Activated CD8-positive, alpha-beta T cell treated with anti-CD3 and anti-CD28 coated beads for 36 hours (primary cell): ENCODE results near the gene CACNG6. TPM values are rescaled to one million over a fixed set of nuclear protein-coding genes. Genes with fewer than 3 reads are reported as not detected.

ENCODE experiments used
- ATAC-seq: fragments of 200-7000 bp; cut with Tn5 transposase; one replicate; pipeline ENCODE4 v1.10.0; 2021; ENCODE audit warnings: mild to moderate bottlenecking, moderate library complexity
- CTCF ChIA-PET: fragments of 350-600 bp; sonication (Branson Sonifier 250); formaldehyde crosslinking; loops from one replicate; lab custom pipeline; 2021; ENCODE audit warnings: antibody characterized with exemption; lab: Charles Lee
- POLR2A ChIA-PET: fragments of 350-600 bp; sonication (Branson Sonifier 250); formaldehyde crosslinking; loops from one replicate; lab custom pipeline; 2021; ENCODE audit warnings: antibody characterized with exemption; lab: Charles Lee
- DNase-seq: peaks from one replicate; pipeline ENCODE4 v3.0.0-alpha.2; 2020
- H3K27ac Mint-ChIP-seq: one replicate; pipeline ENCODE4 v1.8.0; 2021; ENCODE audit warnings: mild to moderate bottlenecking, mixed read lengths
- H3K27me3 Mint-ChIP-seq: one replicate; pipeline ENCODE4 v1.8.0; 2021; ENCODE audit warnings: mixed read lengths
- H3K36me3 Mint-ChIP-seq: one replicate; pipeline ENCODE4 v1.8.0; 2021; ENCODE audit warnings: low read depth, mixed read lengths
- H3K4me1 Mint-ChIP-seq: one replicate; pipeline ENCODE4 v1.8.0; 2021; ENCODE audit warnings: low read depth, mixed read lengths
- H3K4me3 Mint-ChIP-seq: one replicate; pipeline ENCODE4 v1.8.0; 2021; ENCODE audit warnings: mild to moderate bottlenecking, moderate library complexity, mixed read lengths
- H3K9me3 Mint-ChIP-seq: one replicate; pipeline ENCODE4 v1.8.0; 2021; ENCODE audit warnings: mixed read lengths
- intact Hi-C: fragments of 100-400 bp; cut with micrococcal nuclease; formaldehyde crosslinking; loops from one replicate; pipeline ENCODE4 v1.10.0; 2022
- total RNA-seq, 2 experiments: library from RNA; stranded (reverse); gene quantifications; one replicate each; pipeline ENCODE4 v1.2.3, GENCODE V29; 2021
- TF ChIP-seq, protein P1 (sequence below): fragments of 200-600 bp; IDR thresholded peaks from one replicate; pipeline ENCODE4 v1.8.0; 2022; ENCODE audit warnings: antibody characterized with exemption, mild to moderate bottlenecking

Gene CACNG6
- total RNA-seq, 2 experiments from 2014 or later = not detected

DNA sequence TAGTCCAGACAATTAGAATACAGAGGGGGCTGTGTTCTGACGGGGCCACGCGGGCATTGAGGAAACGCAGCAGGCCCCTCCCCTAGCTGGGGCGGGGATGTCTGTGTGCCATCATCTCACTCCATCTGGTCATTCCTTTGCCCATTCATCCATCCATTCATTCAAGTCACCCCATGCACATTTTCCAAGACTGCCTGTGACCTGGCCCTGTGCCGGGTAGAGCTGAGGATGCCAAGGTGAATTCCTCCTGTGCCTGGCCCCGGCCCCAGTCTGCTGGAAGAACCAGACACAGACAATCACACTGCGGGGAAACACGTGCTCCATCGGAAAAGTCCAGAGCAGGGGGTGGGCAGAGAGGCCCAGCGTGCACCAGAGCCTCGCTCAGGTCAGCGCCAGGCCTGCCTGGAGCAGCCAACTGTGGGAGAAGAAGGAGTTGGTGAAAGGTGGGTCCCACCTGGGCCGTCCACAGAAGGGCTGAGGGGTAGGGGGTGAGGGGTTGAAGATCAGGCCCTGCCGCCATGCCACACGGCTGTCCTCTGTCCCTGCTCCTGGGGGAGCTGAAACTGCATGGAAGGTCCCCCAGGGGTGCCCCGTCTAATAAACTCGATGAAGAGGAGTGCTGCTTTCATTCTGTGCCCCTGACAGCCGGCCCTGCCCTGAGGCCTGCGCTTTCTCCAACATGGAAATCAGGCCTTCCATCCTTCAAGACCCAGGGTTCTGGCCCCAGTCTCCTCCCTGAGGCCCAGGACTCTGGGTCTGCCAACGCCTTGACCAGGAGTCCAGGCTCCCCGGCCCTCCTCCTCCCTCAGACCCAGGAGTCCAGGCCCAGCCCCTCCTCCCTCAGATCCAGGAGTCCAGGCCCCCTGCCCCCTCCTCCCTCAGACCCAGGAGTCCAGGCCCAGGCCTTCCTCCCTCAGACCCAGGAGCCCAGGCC is 1.6 kb upstream of the CACNG6 start:
- ATAC-seq = no peak
- peaks cover 3% of the 10 kb centered on the region for H3K4me1 Mint-ChIP-seq
- no peak for DNase-seq
- TF ChIP-seq, protein P1, sequence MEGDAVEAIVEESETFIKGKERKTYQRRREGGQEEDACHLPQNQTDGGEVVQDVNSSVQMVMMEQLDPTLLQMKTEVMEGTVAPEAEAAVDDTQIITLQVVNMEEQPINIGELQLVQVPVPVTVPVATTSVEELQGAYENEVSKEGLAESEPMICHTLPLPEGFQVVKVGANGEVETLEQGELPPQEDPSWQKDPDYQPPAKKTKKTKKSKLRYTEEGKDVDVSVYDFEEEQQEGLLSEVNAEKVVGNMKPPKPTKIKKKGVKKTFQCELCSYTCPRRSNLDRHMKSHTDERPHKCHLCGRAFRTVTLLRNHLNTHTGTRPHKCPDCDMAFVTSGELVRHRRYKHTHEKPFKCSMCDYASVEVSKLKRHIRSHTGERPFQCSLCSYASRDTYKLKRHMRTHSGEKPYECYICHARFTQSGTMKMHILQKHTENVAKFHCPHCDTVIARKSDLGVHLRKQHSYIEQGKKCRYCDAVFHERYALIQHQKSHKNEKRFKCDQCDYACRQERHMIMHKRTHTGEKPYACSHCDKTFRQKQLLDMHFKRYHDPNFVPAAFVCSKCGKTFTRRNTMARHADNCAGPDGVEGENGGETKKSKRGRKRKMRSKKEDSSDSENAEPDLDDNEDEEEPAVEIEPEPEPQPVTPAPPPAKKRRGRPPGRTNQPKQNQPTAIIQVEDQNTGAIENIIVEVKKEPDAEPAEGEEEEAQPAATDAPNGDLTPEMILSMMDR = no peak
- no peaks in the 10 kb centered on the region for H3K9me3 Mint-ChIP-seq
- ChIA-PET CTCF (no interaction called here), POLR2A (no interaction called here)
- intact Hi-C loops = no loop called here
- no peak overlapping the region for H3K27ac Mint-ChIP-seq
- H3K36me3 Mint-ChIP-seq = no peaks in the 10 kb centered on the region
- no peak overlapping the region for H3K4me3 Mint-ChIP-seq
- H3K27me3 Mint-ChIP-seq = peaks cover 29% of the 10 kb centered on the region

DNA sequence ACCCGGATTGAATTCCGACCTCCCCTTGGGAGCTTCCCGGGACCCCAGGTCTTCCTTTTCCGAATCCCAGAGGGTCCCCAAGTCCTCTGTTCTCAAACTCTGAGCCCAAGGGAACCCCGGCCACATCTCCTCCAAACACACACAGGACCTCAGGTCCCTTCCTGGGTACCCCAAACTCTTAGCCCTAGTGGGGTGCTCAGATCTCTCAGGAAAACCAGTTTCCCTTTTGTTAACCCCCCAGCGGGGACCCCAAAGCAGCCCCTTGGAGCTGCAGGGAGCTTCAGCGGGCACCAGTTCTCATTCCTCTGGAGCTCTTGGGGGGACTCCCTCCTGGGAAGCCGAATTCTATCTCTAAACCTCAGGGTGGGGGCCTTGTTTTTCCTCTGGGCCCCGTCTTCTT is 774 bp downstream of the CACNG6 start:
- TF ChIP-seq, protein P1 = no peak
- intact Hi-C loops = no loop called here

DNA sequence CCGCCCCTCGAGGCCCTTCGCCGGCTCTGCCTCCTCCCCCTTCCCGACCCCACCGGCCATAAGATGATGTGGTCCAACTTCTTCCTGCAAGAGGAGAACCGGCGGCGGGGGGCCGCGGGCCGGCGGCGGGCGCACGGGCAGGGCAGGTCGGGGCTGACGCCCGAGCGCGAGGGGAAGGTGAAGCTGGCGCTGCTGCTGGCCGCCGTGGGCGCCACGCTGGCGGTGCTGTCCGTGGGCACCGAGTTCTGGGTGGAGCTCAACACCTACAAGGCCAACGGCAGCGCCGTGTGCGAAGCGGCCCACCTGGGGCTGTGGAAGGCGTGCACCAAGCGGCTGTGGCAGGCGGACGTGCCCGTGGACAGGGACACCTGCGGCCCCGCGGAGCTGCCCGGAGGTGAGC is 1.4 kb downstream of the CACNG6 start:
- no peak for ATAC-seq
- intact Hi-C loops = no loop called here
- TF ChIP-seq, protein P1 = no peak
- ChIA-PET POLR2A (no interaction called here), CTCF (no interaction called here)
- Mint-ChIP-seq H3K4me3 (no peak overlapping the region), H3K4me1 (peaks cover 3% of the 10 kb centered on the region), H3K9me3 (no peaks in the 10 kb centered on the region), H3K27me3 (peaks cover 37% of the 10 kb centered on the region), H3K36me3 (no peaks in the 10 kb centered on the region), H3K27ac (no peak overlapping the region)
- DNase-seq = no peak

More for the DNA sequence above, 774 bp downstream of the CACNG6 start:
- ATAC-seq = no peak
- Mint-ChIP-seq H3K27ac (no peak overlapping the region), H3K4me1 (peaks cover 3% of the 10 kb centered on the region), H3K4me3 (no peak overlapping the region), H3K9me3 (no peaks in the 10 kb centered on the region), H3K27me3 (peaks cover 35% of the 10 kb centered on the region), H3K36me3 (no peaks in the 10 kb centered on the region)
- POLR2A ChIA-PET = no interaction called here
- CTCF ChIA-PET = no interaction called here
- DNase-seq = no peak

DNA sequence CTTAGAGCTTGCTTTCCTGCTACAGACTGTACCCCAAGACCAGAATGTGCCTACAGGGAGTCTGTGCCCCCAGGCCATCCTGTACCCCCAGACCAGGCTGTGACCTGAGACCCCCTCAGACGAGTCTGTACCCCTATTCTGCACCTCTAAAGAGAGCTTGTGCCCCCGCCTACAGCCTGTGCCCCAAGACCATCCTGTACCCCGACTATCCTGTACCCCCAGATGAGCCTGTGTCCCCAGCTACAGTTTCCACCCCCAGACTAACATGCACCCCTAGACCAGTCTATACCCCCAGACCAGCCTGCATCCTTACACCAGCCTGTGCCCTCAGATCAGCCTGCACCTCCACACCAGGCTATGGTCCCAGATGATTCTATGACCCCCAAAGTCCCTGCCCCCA is 2.0 kb downstream of the CACNG6 start:
- intact Hi-C loops = no loop called here
- H3K27me3 Mint-ChIP-seq = peaks cover 37% of the 10 kb centered on the region
- ATAC-seq = no peak

More for the DNA sequence above, 2.0 kb downstream of the CACNG6 start:
- H3K36me3 Mint-ChIP-seq = no peaks in the 10 kb centered on the region
- TF ChIP-seq, protein P1 = no peak
- CTCF ChIA-PET = interaction anchor here (1.7 kb wide), 1 partner anchor 36 kb away, joined by 6 read pairs; no protein-coding TSS in a partner anchor
- peaks cover 3% of the 10 kb centered on the region for H3K4me1 Mint-ChIP-seq
- H3K4me3 Mint-ChIP-seq = no peak overlapping the region
- no peak overlapping the region for H3K27ac Mint-ChIP-seq
- POLR2A ChIA-PET = interaction anchor here (0.7 kb wide), 1 partner anchor 379 kb away, joined by 3 read pairs; no protein-coding TSS in a partner anchor
- DNase-seq = no peak
- no peaks in the 10 kb centered on the region for H3K9me3 Mint-ChIP-seq
